Body of pancreas (tissue), 4 donors: Measurements from ENCODE around the gene CD69.

Experiments used
- POLR2A ChIP-seq, 3 donors: fragments of 450-650 bp; IDR thresholded peaks; one replicate each; pipeline ENCODE4 v1.6.1; 2016; ENCODE audit warnings: antibody characterized with exemption in 3 of 3, mild to moderate bottlenecking in 2 of 3
- TF ChIP-seq, protein P1 (sequence below), 7 experiments: fragments of 450-650 bp in 4 of 7; fragments of 200-600 bp in 3 of 7; sonication (generic) in 3 of 7; IDR thresholded peaks; one replicate each; pipeline ENCODE4 v1.5.1; 2016 to 2019; ENCODE audit warnings: antibody characterized with exemption in 7 of 7

DNA sequence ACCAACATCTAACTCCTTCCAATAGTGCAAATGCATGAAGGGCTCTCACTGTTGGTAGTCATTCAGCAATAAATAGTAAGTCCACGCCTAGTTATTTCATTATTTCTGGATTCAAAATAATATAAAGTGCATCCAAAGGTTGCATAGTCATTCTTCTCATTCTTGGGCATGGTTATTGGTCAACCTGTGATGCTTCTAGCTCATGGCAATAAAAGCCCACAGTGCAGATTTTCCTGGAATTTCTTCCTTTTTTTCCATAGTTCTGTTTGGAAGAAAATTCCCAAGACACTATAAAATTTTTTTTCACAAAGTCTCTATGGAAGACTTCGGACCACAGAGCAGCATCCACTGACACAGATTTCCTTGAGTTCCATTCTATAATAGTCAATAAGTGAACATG, 7.6 kb downstream of the CD69 start:
- TF ChIP-seq, protein P1, sequence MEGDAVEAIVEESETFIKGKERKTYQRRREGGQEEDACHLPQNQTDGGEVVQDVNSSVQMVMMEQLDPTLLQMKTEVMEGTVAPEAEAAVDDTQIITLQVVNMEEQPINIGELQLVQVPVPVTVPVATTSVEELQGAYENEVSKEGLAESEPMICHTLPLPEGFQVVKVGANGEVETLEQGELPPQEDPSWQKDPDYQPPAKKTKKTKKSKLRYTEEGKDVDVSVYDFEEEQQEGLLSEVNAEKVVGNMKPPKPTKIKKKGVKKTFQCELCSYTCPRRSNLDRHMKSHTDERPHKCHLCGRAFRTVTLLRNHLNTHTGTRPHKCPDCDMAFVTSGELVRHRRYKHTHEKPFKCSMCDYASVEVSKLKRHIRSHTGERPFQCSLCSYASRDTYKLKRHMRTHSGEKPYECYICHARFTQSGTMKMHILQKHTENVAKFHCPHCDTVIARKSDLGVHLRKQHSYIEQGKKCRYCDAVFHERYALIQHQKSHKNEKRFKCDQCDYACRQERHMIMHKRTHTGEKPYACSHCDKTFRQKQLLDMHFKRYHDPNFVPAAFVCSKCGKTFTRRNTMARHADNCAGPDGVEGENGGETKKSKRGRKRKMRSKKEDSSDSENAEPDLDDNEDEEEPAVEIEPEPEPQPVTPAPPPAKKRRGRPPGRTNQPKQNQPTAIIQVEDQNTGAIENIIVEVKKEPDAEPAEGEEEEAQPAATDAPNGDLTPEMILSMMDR (IDR thresholded peaks at IDR 0.05), result no peak
- no peak for TF ChIP-seq POLR2A (IDR thresholded peaks at IDR 0.05)
